DOHH2 (cell line): ENCODE measurements around the gene DPP6.

Experiments used
- CTCF ChIP-seq: fragments of 200-600 bp; sonication (generic); IDR thresholded peaks from one replicate; pipeline ENCODE4 v1.5.1; 2014; ENCODE audit warnings: antibody characterized with exemption, mild to moderate bottlenecking, low read depth, low read length; ENCODE audit not compliant: poor library complexity, severe bottlenecking
- EZH2phosphoT487 ChIP-seq: fragments of 200-600 bp; sonication (generic); IDR thresholded peaks from 2 replicates; pipeline ENCODE4 v1.6.1; 2017; ENCODE audit warnings: borderline replicate concordance, mild to moderate bottlenecking, antibody characterized with exemption, low read length, moderate library complexity, mixed read lengths

GRCh38 chr7:154232700-154233099, 180.5 kb downstream of the DPP6 start:
- TF ChIP-seq CTCF (no peak), EZH2phosphoT487 (no peak)
